Stimulated activated CD4-positive, alpha-beta T cell treated with anti-CD3 and anti-CD28 coated beads, Interleukin-1b, Interleukin-23, amount 100 ng/mL, for 1 hour (primary cell): ENCODE results near the gene MAPRE3.

Source experiments
- DNase-seq, 2 donors: peaks; one replicate each; pipeline ENCODE4 v3.0.0-alpha.2; 2020; ENCODE audit warnings: low read depth in 2 of 2

The MAPRE3 gene

GRCh38 chr2:26950246-26950645 is 20.2 kb upstream of the MAPRE3 start:
- DNase-seq, result no peak

GRCh38 chr2:26951236-26951635 is 19.2 kb upstream of the MAPRE3 start:
- no peak for DNase-seq

- DNase-seq, result no peak
Observed at GRCh38 chr2:26952374-26952773, 18.1 kb upstream of the MAPRE3 start.

GRCh38 chr2:26954135-26954534 is 16.3 kb upstream of the MAPRE3 start:
- DNase-seq, result no peak

GRCh38 chr2:26957041-26957440 is 13.4 kb upstream of the MAPRE3 start:
- no peak for DNase-seq

GRCh38 chr2:26957534-26957933 is 12.9 kb upstream of the MAPRE3 start:
- DNase-seq, result no peak

GRCh38 chr2:26959331-26959730 is 11.1 kb upstream of the MAPRE3 start:
- no peak for DNase-seq

- no peak for DNase-seq
Observed at GRCh38 chr2:26964446-26965130, 5.8 kb upstream of the MAPRE3 start.

- DNase-seq, result no peak
Observed at GRCh38 chr2:26968001-26968400, 2.4 kb upstream of the MAPRE3 start.

GRCh38 chr2:26969077-26969844 is 1.2 kb upstream of the MAPRE3 start:
- DNase-seq, result no peak

- no peak for DNase-seq
Observed at GRCh38 chr2:26970928-26971627, 641 bp downstream of the MAPRE3 start.

GRCh38 chr2:26971911-26972786 is 1.7 kb downstream of the MAPRE3 start:
- DNase-seq, result no peak

GRCh38 chr2:26974352-26974751 is 3.9 kb downstream of the MAPRE3 start:
- DNase-seq, result no peak

- DNase-seq, result no peak
Observed at GRCh38 chr2:26975102-26975501, 4.7 kb downstream of the MAPRE3 start.

GRCh38 chr2:26975656-26976055 is 5.2 kb downstream of the MAPRE3 start:
- DNase-seq, result no peak

- DNase-seq, result no peak
Observed at GRCh38 chr2:26976237-26976636, 5.8 kb downstream of the MAPRE3 start.

- DNase-seq, result no peak
Observed at GRCh38 chr2:26977012-26977411, 6.6 kb downstream of the MAPRE3 start.

- DNase-seq, result no peak
Observed at GRCh38 chr2:26978061-26978596, 7.7 kb downstream of the MAPRE3 start.

- no peak for DNase-seq
Observed at GRCh38 chr2:26979741-26980140, 9.3 kb downstream of the MAPRE3 start.

GRCh38 chr2:26980971-26981370 is 10.5 kb downstream of the MAPRE3 start:
- DNase-seq, result no peak

GRCh38 chr2:26982102-26982742 is 11.8 kb downstream of the MAPRE3 start:
- no peak for DNase-seq
